Sigmoid colon (tissue), 7 donors: Measurements from ENCODE around the gene VGLL1. TPM values are rescaled to one million over a fixed set of nuclear protein-coding genes. Genes with fewer than 3 reads are reported as not detected.

ENCODE experiments used
- DNase-seq: peaks from one replicate; pipeline ENCODE4 v3.0.0-alpha.2; 2019
- H3K27ac ChIP-seq, 4 donors: fragments of 200-600 bp; sonication (generic); one replicate each; pipeline ENCODE4 v1.5.1; 2016 to 2019; ENCODE audit warnings: mild to moderate bottlenecking in 1 of 4
- H3K27me3 ChIP-seq, 3 donors: fragments of 200-600 bp; sonication (generic); one replicate each; pipeline ENCODE4 v1.5.1; 2019; ENCODE audit warnings: mild to moderate bottlenecking in 1 of 3
- H3K36me3 ChIP-seq, 4 donors: fragments of 200-600 bp; sonication (generic); one replicate each; pipeline ENCODE4 v1.5.1; 2016 to 2019
- H3K4me1 ChIP-seq, 4 donors: fragments of 200-600 bp; sonication (generic); one replicate each; pipeline ENCODE4 v1.5.1; 2017 to 2019
- H3K4me3 ChIP-seq, 4 donors: fragments of 200-600 bp; sonication (generic); one replicate each; pipeline ENCODE4 v1.5.1; 2017 to 2019; ENCODE audit warnings: mild to moderate bottlenecking in 2 of 4, moderate library complexity in 1 of 4
- H3K9me3 ChIP-seq, 4 donors: fragments of 200-600 bp in 3 of 4; sonication (generic) in 3 of 4; one replicate each; pipeline versions ENCODE4 v1.5.1 to v1.6.1; 2013 to 2019
- CTCF ChIP-seq, 4 experiments: fragments of 450-650 bp in 3 of 4; fragments of 200-600 bp in 1 of 4; IDR thresholded peaks; one replicate each; pipeline ENCODE4 v1.5.1; 2016 to 2019; ENCODE audit warnings: antibody characterized with exemption in 4 of 4, mild to moderate bottlenecking in 3 of 4, moderate library complexity in 2 of 4
- EP300 ChIP-seq, 4 donors: sonication (generic); formaldehyde crosslinking; IDR thresholded peaks; one replicate each; pipeline ENCODE4 v1.6.1; 2017; ENCODE audit warnings: antibody characterized with exemption in 4 of 4
- POLR2A ChIP-seq, 2 donors: fragments of 450-650 bp; IDR thresholded peaks; one replicate each; pipeline ENCODE4 v1.6.1; 2016; ENCODE audit warnings: antibody characterized with exemption in 2 of 2, mild to moderate bottlenecking in 2 of 2, moderate library complexity in 2 of 2
- POLR2AphosphoS5 ChIP-seq, 4 donors: sonication (generic); formaldehyde crosslinking; IDR thresholded peaks; one replicate each; pipeline ENCODE4 v1.6.1; 2017; ENCODE audit warnings: antibody characterized with exemption in 4 of 4
- WGBS, 2 donors: extraction: QIAGEN DNeasy Blood & Tissue Kit; methylation state at CpG; one replicate each; pipeline ENCODE4 v1.1.7; 2013; 5-methylcytosine and 5-hydroxymethylcytosine counted together
- intact Hi-C: fragments of 100-400 bp; cut with DNase I; formaldehyde crosslinking; loops from one replicate; pipeline ENCODE4 v1.15.1; 2023
- polyA plus RNA-seq, 3 donors: library from polyadenylated mRNA; stranded (reverse); fragments of 200-250 nt; gene quantifications; one replicate each; pipeline ENCODE4 v1.2.3, GENCODE V29; 2013
- total RNA-seq, 4 donors: library from RNA; depleted of rRNA; stranded (reverse); fragments of >200 nt; gene quantifications; one replicate each; pipeline ENCODE4 v1.1.0, GENCODE V29; 2016
- donor health status: healthy with polysubstance abuse.
- donor health status: Bipolar disorder and iron deficiency.
- donor health status: healthy.

VGLL1 gene
- total and polyA plus RNA-seq, 7 donors = not detected

GRCh38 chrX:136584545-136584944, 52.5 kb downstream of the VGLL1 start:
- no peaks in the 10 kb centered on the region for H3K4me1 ChIP-seq
- TF ChIP-seq EP300 (IDR thresholded peaks at IDR 0.05) (no peak), CTCF (IDR thresholded peaks at IDR 0.05) (no peak), POLR2AphosphoS5 (IDR thresholded peaks at IDR 0.05) (no peak), POLR2A (IDR thresholded peaks at IDR 0.05) (no peak)
- no peak overlapping the region for H3K4me3 ChIP-seq
- 84 to 88% methylated on average over 4 of the region's 4 CpGs for WGBS, 2 donors
- H3K27ac ChIP-seq = no peak overlapping the region
- DNase-seq = no peak
- no peaks in the 10 kb centered on the region for H3K9me3 ChIP-seq
- intact Hi-C loops = no loop called here
- H3K27me3 ChIP-seq = no peaks in the 10 kb centered on the region
- H3K36me3 ChIP-seq = no peaks in the 10 kb centered on the region

GRCh38 chrX:136585262-136585661, 53.2 kb downstream of the VGLL1 start:
- no peak overlapping the region for H3K27ac ChIP-seq
- DNase-seq = no peak
- H3K4me1 ChIP-seq = no peaks in the 10 kb centered on the region
- intact Hi-C loops = no loop called here
- WGBS, 2 donors = 58 to 77% methylated on average over 5 of the region's 5 CpGs
- H3K4me3 ChIP-seq = no peak overlapping the region
- no peak for TF ChIP-seq CTCF (IDR thresholded peaks at IDR 0.05)
- TF ChIP-seq EP300 (IDR thresholded peaks at IDR 0.05) = no peak
- TF ChIP-seq POLR2AphosphoS5 (IDR thresholded peaks at IDR 0.05) = no peak
- no peak for TF ChIP-seq POLR2A (IDR thresholded peaks at IDR 0.05)
- H3K36me3 ChIP-seq = no peaks in the 10 kb centered on the region
- no peaks in the 10 kb centered on the region for H3K27me3 ChIP-seq
- no peaks in the 10 kb centered on the region for H3K9me3 ChIP-seq

GRCh38 chrX:136585960-136586359, 53.9 kb downstream of the VGLL1 start:
- DNase-seq = no peak
- Histone ChIP-seq H3K27me3 (no peaks in the 10 kb centered on the region), H3K27ac (no peak overlapping the region), H3K36me3 (no peaks in the 10 kb centered on the region), H3K4me1 (no peaks in the 10 kb centered on the region), H3K9me3 (no peaks in the 10 kb centered on the region), H3K4me3 (no peak overlapping the region)
- intact Hi-C loops = no loop called here
- 70 to 79% methylated on average over 3 of the region's 3 CpGs for WGBS, 2 donors
- TF ChIP-seq CTCF (IDR thresholded peaks at IDR 0.05) = no peak
- TF ChIP-seq POLR2A (IDR thresholded peaks at IDR 0.05) = no peak
- no peak for TF ChIP-seq EP300 (IDR thresholded peaks at IDR 0.05)
- TF ChIP-seq POLR2AphosphoS5 (IDR thresholded peaks at IDR 0.05) = no peak

GRCh38 chrX:136586386-136586785, 54.4 kb downstream of the VGLL1 start:
- no peaks in the 10 kb centered on the region for H3K4me1 ChIP-seq
- no peak overlapping the region for H3K4me3 ChIP-seq
- no peaks in the 10 kb centered on the region for H3K9me3 ChIP-seq
- DNase-seq = no peak
- no peak overlapping the region for H3K27ac ChIP-seq
- WGBS, 2 donors = 13 to 19% methylated on average over 3 of the region's 3 CpGs
- H3K36me3 ChIP-seq = no peaks in the 10 kb centered on the region
- no peaks in the 10 kb centered on the region for H3K27me3 ChIP-seq
- TF ChIP-seq POLR2A (IDR thresholded peaks at IDR 0.05) = no peak
- no peak for TF ChIP-seq CTCF (IDR thresholded peaks at IDR 0.05)
- TF ChIP-seq EP300 (IDR thresholded peaks at IDR 0.05) = no peak
- no peak for TF ChIP-seq POLR2AphosphoS5 (IDR thresholded peaks at IDR 0.05)
- intact Hi-C loops = no loop called here

- H3K27me3 ChIP-seq = no peaks in the 10 kb centered on the region
Measured at GRCh38 chrX:136587532-136587931, 55.5 kb downstream of the VGLL1 start.

More at GRCh38 chrX:136587532-136587931, 55.5 kb downstream of the VGLL1 start:
- TF ChIP-seq POLR2AphosphoS5 (IDR thresholded peaks at IDR 0.05) = no peak
- TF ChIP-seq EP300 (IDR thresholded peaks at IDR 0.05) = no peak
- TF ChIP-seq POLR2A (IDR thresholded peaks at IDR 0.05) = no peak
- no peak for TF ChIP-seq CTCF (IDR thresholded peaks at IDR 0.05)
- no peak for DNase-seq
- Histone ChIP-seq H3K27ac (no peak overlapping the region), H3K4me3 (no peak overlapping the region), H3K9me3 (no peaks in the 10 kb centered on the region), H3K36me3 (no peaks in the 10 kb centered on the region), H3K4me1 (no peaks in the 10 kb centered on the region)
- WGBS, 2 donors = 76 to 85% methylated on average over 3 of the region's 3 CpGs
- intact Hi-C loops = no loop called here
